HCT116 (cell line): ENCODE results near the gene ARHGEF11. TPM values are rescaled to one million over a fixed set of nuclear protein-coding genes. Genes with fewer than 3 reads are reported as not detected.
"Not testable (repeated sequence)": the region's sequence is repeated elsewhere in the genome, so short reads cannot be mapped to it uniquely, and the experiment has no call there.

ENCODE experiments used
- ATAC-seq: fragments of 200-7000 bp; cut with Tn5 transposase; 2 replicates; pipeline ENCODE4 v1.9.1; 2020; ENCODE audit warnings: mild to moderate bottlenecking, moderate library complexity
- BruUV-seq: library from RNA; stranded (reverse); fragments of 400-500 nt; replicated peaks from 2 replicates; lab custom pipeline; 2021; lab: Mats Ljungman, UMichigan
- CTCF ChIA-PET: fragments of 300-600 bp; sonication (Branson Sonifier 250); formaldehyde crosslinking; loops from one replicate; lab custom pipeline; 2021; ENCODE audit warnings: antibody characterized with exemption; lab: Charles Lee
- POLR2A ChIA-PET: fragments of 300-600, 350-600 bp; sonication (Branson Sonifier 250); formaldehyde crosslinking; loops from one replicate; lab custom pipeline; 2021; ENCODE audit warnings: antibody characterized with exemption; lab: Charles Lee
- RAD21 ChIA-PET, 2 experiments: fragments of 300-600 bp; sonication (Branson Sonifier 250); formaldehyde crosslinking; loops; one replicate each; lab custom pipeline; 2023; ENCODE audit warnings: low total read pairs in 2 of 2; ENCODE audit not compliant: uncharacterized antibody in 2 of 2, unreplicated experiment in 2 of 2, low non-redundant PET in 1 of 2; lab: Charles Lee
- DNase-seq: peaks from one replicate; pipeline ENCODE4 v3.0.0-alpha.2; 2010; ENCODE audit warnings: low read depth, low spot score
- H2AFZ ChIP-seq: fragments of 200-600 bp; shearing (Covaris generic), sonication (generic); 2 replicates; pipeline ENCODE4 v1.6.1; 2017; ENCODE audit warnings: low read depth, mixed run types, mixed read lengths, antibody characterized with exemption, low read length; ENCODE audit not compliant: poor library complexity, severe bottlenecking
- H3K27ac ChIP-seq: 2 replicates; pipeline ENCODE4 v1.5.1; 2012; ENCODE audit warnings: low read depth, low read length
- H3K27me3 ChIP-seq: fragments of 200-600 bp; sonication (generic); 2 replicates; pipeline ENCODE4 v1.6.1; 2016; ENCODE audit warnings: mixed run types, low read length, mixed read lengths; ENCODE audit not compliant: insufficient read depth
- H3K36me3 ChIP-seq, 2 experiments: fragments of 200-500 bp in 1 of 2; fragments of 200-600 bp in 1 of 2; sonication (Bioruptor generic) in 1 of 2; sonication (generic) in 1 of 2; 2 replicates each; pipeline versions ENCODE4 v1.5.1 to v1.6.1; 2014 to 2016; ENCODE audit warnings: low read length in 2 of 2, inconsistent platforms in 1 of 2, mixed read lengths in 1 of 2, mixed run types in 1 of 2; ENCODE audit not compliant: insufficient read depth in 2 of 2, control insufficient read depth in 1 of 2
- H3K4me1 ChIP-seq, 2 experiments: fragments of 200-600 bp in 1 of 2; sonication (generic) in 1 of 2; 2 replicates each; pipeline versions ENCODE4 v1.5.1 to v1.6.1; 2012 to 2017; ENCODE audit warnings: low read length in 2 of 2, inconsistent platforms in 1 of 2, mild to moderate bottlenecking in 1 of 2, mixed read lengths in 1 of 2, mixed run types in 1 of 2, moderate library complexity in 1 of 2; ENCODE audit not compliant: insufficient read depth in 2 of 2, control insufficient read depth in 1 of 2
- H3K4me2 ChIP-seq: fragments of 200-600 bp; sonication (generic); 2 replicates; pipeline ENCODE4 v1.6.1; 2017; ENCODE audit warnings: mixed run types, low read length, mixed read lengths
- H3K4me3 ChIP-seq, 2 experiments: fragments of 200-600 bp in 1 of 2; sonication (generic) in 1 of 2; replicated peaks in 1 of 2; 2 replicates each; pipeline ENCODE4 v1.5.1; 2011 to 2016; ENCODE audit warnings: low read length in 2 of 2, control low read depth in 1 of 2, low read depth in 1 of 2, mild to moderate bottlenecking in 1 of 2, mixed read lengths in 1 of 2, mixed run types in 1 of 2
- H3K79me2 ChIP-seq: fragments of 200-600 bp; sonication (generic); 2 replicates; pipeline ENCODE4 v1.6.1; 2017; ENCODE audit warnings: mild to moderate bottlenecking, mixed run types, low read length, moderate library complexity, mixed read lengths; ENCODE audit not compliant: insufficient read depth
- H3K9ac ChIP-seq: fragments of 200-600 bp; sonication (generic); 2 replicates; pipeline ENCODE4 v1.6.1; 2016; ENCODE audit warnings: low read length, mixed read lengths
- H3K9me2 ChIP-seq: fragments of 200-600 bp; sonication (generic), shearing (Covaris generic); 2 replicates; pipeline ENCODE4 v1.6.1; 2017; ENCODE audit warnings: mixed run types, mild to moderate bottlenecking, moderate library complexity; ENCODE audit not compliant: insufficient read depth
- H3K9me3 ChIP-seq, 2 experiments: fragments of 200-500 bp in 1 of 2; fragments of 200-600 bp in 1 of 2; sonication (Bioruptor generic) in 1 of 2; sonication (generic) in 1 of 2; 2 replicates each; pipeline ENCODE4 v1.6.1; 2014 to 2017; ENCODE audit warnings: low read length in 2 of 2, mixed read lengths in 2 of 2, inconsistent platforms in 1 of 2, low read depth in 1 of 2, mild to moderate bottlenecking in 1 of 2, mixed run types in 1 of 2, moderate library complexity in 1 of 2; ENCODE audit not compliant: control insufficient read depth in 1 of 2, insufficient read depth in 1 of 2
- H4K20me1 ChIP-seq: fragments of 200-600 bp; sonication (generic), shearing (Covaris generic); 2 replicates; pipeline ENCODE4 v1.6.1; 2017; ENCODE audit warnings: mixed run types, mild to moderate bottlenecking, moderate library complexity; ENCODE audit not compliant: insufficient read depth
- CEBPB ChIP-seq: IDR thresholded peaks from 2 replicates; pipeline ENCODE4 v1.6.1; 2012; ENCODE audit warnings: low read depth
- CTCF ChIP-seq, 3 experiments: fragments of 200-600 bp in 1 of 3; sonication (generic) in 1 of 3; IDR thresholded peaks in 2 of 3; conservative IDR thresholded peaks in 1 of 3; 2 replicates each; pipeline ENCODE4 v1.5.1; 2012 to 2017; ENCODE audit warnings: low read depth in 2 of 3, low read length in 2 of 3, antibody characterized with exemption in 1 of 3, borderline replicate concordance in 1 of 3, control low read depth in 1 of 3, mild to moderate bottlenecking in 1 of 3, mixed read lengths in 1 of 3, mixed run types in 1 of 3, moderate library complexity in 1 of 3; ENCODE audit not compliant: insufficient read depth in 1 of 3
- EZH2 ChIP-seq: fragments of 200-600 bp; sonication (generic); IDR thresholded peaks from 2 replicates; pipeline ENCODE4 v1.6.1; 2017; ENCODE audit warnings: antibody characterized with exemption, mixed run types
- EZH2phosphoT487 ChIP-seq: fragments of 200-600 bp; IDR thresholded peaks from 2 replicates; pipeline ENCODE4 v1.6.1; 2018; ENCODE audit warnings: antibody characterized with exemption, borderline replicate concordance
- FOSL1 ChIP-seq: IDR thresholded peaks from 2 replicates; pipeline ENCODE4 v1.6.1; 2012; ENCODE audit warnings: low read depth
- JUND ChIP-seq: IDR thresholded peaks from 2 replicates; pipeline ENCODE4 v1.6.1; 2012
- SIN3A ChIP-seq: IDR thresholded peaks from 2 replicates; pipeline ENCODE4 v1.6.1; 2012; ENCODE audit warnings: low read depth
- TCF7L2 ChIP-seq: IDR thresholded peaks from 2 replicates; pipeline ENCODE4 v1.7.0; 2011; ENCODE audit warnings: borderline replicate concordance, inconsistent platforms; ENCODE audit not compliant: insufficient read depth, insufficient read length; ENCODE audit errors: extremely low read depth
- YY1 ChIP-seq: IDR thresholded peaks from 2 replicates; pipeline ENCODE4 v1.6.1; 2011; ENCODE audit warnings: low read length, low read depth, moderate library complexity, mild to moderate bottlenecking; ENCODE audit not compliant: insufficient replicate concordance; ENCODE audit errors: extremely low read depth
- ZFX ChIP-seq: fragments of 450-650 bp; IDR thresholded peaks from 2 replicates; pipeline ENCODE4 v1.6.1; 2017
- ZNF274 ChIP-seq: fragments of 200-500 bp; sonication (Bioruptor generic); IDR thresholded peaks from 2 replicates; pipeline ENCODE4 v1.6.1; 2014; ENCODE audit warnings: mild to moderate bottlenecking, low read depth, low read length, inconsistent platforms
- intact Hi-C: fragments of 100-400 bp; cut with micrococcal nuclease; formaldehyde crosslinking; loops from 2 replicates; pipeline ENCODE4 v1.10.0; 2022
- total RNA-seq: library from RNA; stranded (reverse); gene quantifications from one replicate; pipeline ENCODE4 v1.2.1, GENCODE V29; 2021; ENCODE audit not compliant: unreplicated experiment
- TF ChIP-seq, protein P1 (sequence below): IDR thresholded peaks from 2 replicates; pipeline ENCODE4 v1.6.1; 2012; ENCODE audit warnings: low read depth

ARHGEF11 gene
- total RNA-seq, 1 experiment from 2014 or later: 28.9 TPM

DNA sequence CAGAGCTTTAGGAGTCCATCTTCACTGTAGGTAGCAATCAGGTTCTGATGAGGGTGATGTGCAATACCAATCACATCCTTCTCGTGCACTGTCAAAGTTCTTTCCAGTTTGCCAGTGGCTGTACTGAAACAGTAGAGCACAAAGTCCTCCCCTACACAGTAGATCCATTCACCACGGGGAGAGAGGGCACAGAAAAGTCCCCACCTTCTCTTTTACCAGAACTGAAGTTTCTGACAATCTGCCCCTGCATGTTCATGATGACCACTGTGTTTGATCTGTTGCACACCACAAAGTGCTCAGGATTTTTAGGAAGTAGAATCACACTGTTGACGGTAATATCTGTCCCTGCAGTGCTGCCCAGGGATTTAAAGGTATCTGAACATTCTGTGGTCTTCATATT, 13.7 kb upstream of the ARHGEF11 start:
- H3K9ac ChIP-seq, H3K4me2 ChIP-seq, H3K4me1 ChIP-seq, H3K9me3 ChIP-seq, POLR2A ChIA-PET, H3K27me3 ChIP-seq, DNase-seq, CTCF ChIA-PET, BruUV-seq, H3K36me3 ChIP-seq, H3K4me3 ChIP-seq, H3K27ac ChIP-seq, H3K79me2 ChIP-seq, H3K9me2 ChIP-seq, RAD21 ChIA-PET, ATAC-seq, H4K20me1 ChIP-seq, intact Hi-C loops, H2AFZ ChIP-seq: not testable (repeated sequence)

DNA sequence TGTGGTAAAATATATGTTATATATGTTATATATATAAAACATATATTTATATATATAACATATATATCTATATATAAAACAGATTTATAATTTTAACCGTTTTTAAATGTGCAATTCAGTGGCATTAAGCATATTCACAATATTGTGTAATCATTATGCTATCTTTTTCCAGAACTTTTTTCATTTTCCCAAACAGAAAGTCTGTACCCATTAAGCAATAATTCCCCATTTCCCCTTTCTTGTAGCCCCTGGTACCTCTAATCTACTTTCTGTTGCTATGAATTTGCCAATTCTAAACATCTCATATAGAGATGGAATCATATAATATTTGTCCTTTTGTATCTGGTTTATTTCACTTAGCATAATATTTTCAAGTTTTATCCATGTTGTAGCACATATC, 10.7 kb upstream of the ARHGEF11 start:
- H3K36me3 ChIP-seq: no peaks in the 10 kb centered on the region
- no peak overlapping the region for H3K4me3 ChIP-seq
- peaks cover 0 to 2% of the 10 kb centered on the region in 2 experiments; a peak in 2 of 4 replicates for H3K9me3 ChIP-seq
- BruUV-seq: no TSS peak
- RAD21 ChIA-PET: no interaction called here
- DNase-seq (no peak), ATAC-seq (no peak)
- CTCF ChIA-PET: no interaction called here
- POLR2A ChIA-PET: no interaction called here
- no peak overlapping the region for H3K27ac ChIP-seq
- no peaks in the 10 kb centered on the region for H3K9me2 ChIP-seq
- no peaks in the 10 kb centered on the region for H3K79me2 ChIP-seq
- no peaks in the 10 kb centered on the region for H3K27me3 ChIP-seq
- H3K9ac ChIP-seq: no peak overlapping the region
- H3K4me1 ChIP-seq: no peaks in the 10 kb centered on the region
- no peak overlapping the region for H3K4me2 ChIP-seq
- TF ChIP-seq FOSL1 (no peak), ZNF274 (no peak), TCF7L2 (no peak), YY1 (no peak), CEBPB (no peak), EZH2 (no peak), CTCF (IDR thresholded peaks at IDR 0.05 in 2 of 3, conservative IDR thresholded peaks at IDR 0.05 in 1 of 3; ENCODE audit: borderline replicate concordance in 1 of 3, insufficient read depth in 1 of 3, low read depth in 2 of 3, low read length in 2 of 3) (no peak), JUND (no peak), SIN3A (no peak), ZFX (no peak), EZH2phosphoT487 (no peak)
- TF ChIP-seq, protein P1, sequence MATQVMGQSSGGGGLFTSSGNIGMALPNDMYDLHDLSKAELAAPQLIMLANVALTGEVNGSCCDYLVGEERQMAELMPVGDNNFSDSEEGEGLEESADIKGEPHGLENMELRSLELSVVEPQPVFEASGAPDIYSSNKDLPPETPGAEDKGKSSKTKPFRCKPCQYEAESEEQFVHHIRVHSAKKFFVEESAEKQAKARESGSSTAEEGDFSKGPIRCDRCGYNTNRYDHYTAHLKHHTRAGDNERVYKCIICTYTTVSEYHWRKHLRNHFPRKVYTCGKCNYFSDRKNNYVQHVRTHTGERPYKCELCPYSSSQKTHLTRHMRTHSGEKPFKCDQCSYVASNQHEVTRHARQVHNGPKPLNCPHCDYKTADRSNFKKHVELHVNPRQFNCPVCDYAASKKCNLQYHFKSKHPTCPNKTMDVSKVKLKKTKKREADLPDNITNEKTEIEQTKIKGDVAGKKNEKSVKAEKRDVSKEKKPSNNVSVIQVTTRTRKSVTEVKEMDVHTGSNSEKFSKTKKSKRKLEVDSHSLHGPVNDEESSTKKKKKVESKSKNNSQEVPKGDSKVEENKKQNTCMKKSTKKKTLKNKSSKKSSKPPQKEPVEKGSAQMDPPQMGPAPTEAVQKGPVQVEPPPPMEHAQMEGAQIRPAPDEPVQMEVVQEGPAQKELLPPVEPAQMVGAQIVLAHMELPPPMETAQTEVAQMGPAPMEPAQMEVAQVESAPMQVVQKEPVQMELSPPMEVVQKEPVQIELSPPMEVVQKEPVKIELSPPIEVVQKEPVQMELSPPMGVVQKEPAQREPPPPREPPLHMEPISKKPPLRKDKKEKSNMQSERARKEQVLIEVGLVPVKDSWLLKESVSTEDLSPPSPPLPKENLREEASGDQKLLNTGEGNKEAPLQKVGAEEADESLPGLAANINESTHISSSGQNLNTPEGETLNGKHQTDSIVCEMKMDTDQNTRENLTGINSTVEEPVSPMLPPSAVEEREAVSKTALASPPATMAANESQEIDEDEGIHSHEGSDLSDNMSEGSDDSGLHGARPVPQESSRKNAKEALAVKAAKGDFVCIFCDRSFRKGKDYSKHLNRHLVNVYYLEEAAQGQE: no peak
- H4K20me1 ChIP-seq: no peaks in the 10 kb centered on the region
- intact Hi-C loops: no loop called here
- peak overlapping the region; percentile 19 for H2AFZ ChIP-seq
